Eye (tissue), 1 donor: Measurements from ENCODE around the gene NOS1.
"Not testable (repeated sequence)": the region's sequence is repeated elsewhere in the genome, so short reads cannot be mapped to it uniquely, and the experiment has no call there.

Experiments
- DNase-seq: peaks from one replicate; pipeline ENCODE4 v3.0.0-alpha.2; 2015

NOS1 gene

GRCh38 chr12:117243488-117243887, 117.9 kb downstream of the NOS1 start:
- DNase-seq, result no peak

GRCh38 chr12:117241697-117242096, 119.7 kb downstream of the NOS1 start:
- no peak for DNase-seq

- DNase-seq, result no peak
These were observed 121.2 kb downstream of the NOS1 start for GRCh38 chr12:117240081-117240755.

- peak; percentile 91 for DNase-seq
These were observed 124.9 kb downstream of the NOS1 start for GRCh38 chr12:117236456-117237001.

- no peak for DNase-seq
These were observed 126.2 kb downstream of the NOS1 start for GRCh38 chr12:117235261-117235660.

- DNase-seq, result no peak
These were observed 127.0 kb downstream of the NOS1 start for GRCh38 chr12:117234441-117234840.

GRCh38 chr12:117231750-117232149, 129.7 kb downstream of the NOS1 start:
- DNase-seq, result no peak

GRCh38 chr12:117228239-117228638, 133.2 kb downstream of the NOS1 start:
- no peak for DNase-seq

GRCh38 chr12:117227000-117227653, 134.3 kb downstream of the NOS1 start:
- DNase-seq, result no peak

GRCh38 chr12:117226505-117226904, 134.9 kb downstream of the NOS1 start:
- no peak for DNase-seq

GRCh38 chr12:117225179-117225578, 136.2 kb downstream of the NOS1 start:
- DNase-seq, result no peak

GRCh38 chr12:117220947-117221346, 140.5 kb downstream of the NOS1 start:
- not testable (repeated sequence) for DNase-seq

- no peak for DNase-seq
These were observed 143.3 kb downstream of the NOS1 start for GRCh38 chr12:117218149-117218548.

GRCh38 chr12:117216686-117217085, 144.7 kb downstream of the NOS1 start:
- no peak for DNase-seq

- no peak for DNase-seq
These were observed 146.6 kb downstream of the NOS1 start for GRCh38 chr12:117214797-117215196.

GRCh38 chr12:117213295-117213808, 148.1 kb downstream of the NOS1 start:
- no peak for DNase-seq

- DNase-seq, result peak; percentile 95
These were observed 148.7 kb downstream of the NOS1 start for GRCh38 chr12:117212563-117213190.

- DNase-seq, result no peak
These were observed 151.0 kb downstream of the NOS1 start for GRCh38 chr12:117210266-117210918.

GRCh38 chr12:117209626-117210025, 151.8 kb downstream of the NOS1 start:
- no peak for DNase-seq

GRCh38 chr12:117208811-117209455, 152.5 kb downstream of the NOS1 start:
- no peak for DNase-seq

GRCh38 chr12:117208206-117208605, 153.2 kb downstream of the NOS1 start:
- DNase-seq, result no peak

GRCh38 chr12:117207675-117208074, 153.8 kb downstream of the NOS1 start:
- no peak for DNase-seq

- DNase-seq, result no peak
These were observed 158.9 kb downstream of the NOS1 start for GRCh38 chr12:117202556-117202955.
